HepG2 (cell line): ENCODE results near the gene GLRX2. TPM values are rescaled to one million over a fixed set of nuclear protein-coding genes. Genes with fewer than 3 reads are reported as not detected.

Experiments
- ARID2 ChIP-seq: sonication (generic); formaldehyde crosslinking; IDR thresholded peaks from 2 replicates; pipeline ENCODE4 v1.8.1; 2022; ENCODE audit warnings: mild to moderate bottlenecking, missing genetic modification reagents, borderline replicate concordance
- BHLHE40 ChIP-seq: IDR thresholded peaks from 2 replicates; pipeline ENCODE4 v1.6.1; 2011; ENCODE audit warnings: low read length, improper control_type of control experiment
- DRAP1 ChIP-seq: IDR thresholded peaks from 2 replicates; pipeline ENCODE4 v1.6.1; 2016; ENCODE audit warnings: missing genetic modification reagents, missing compliant biosample characterization
- HBP1 ChIP-seq: IDR thresholded peaks from 2 replicates; pipeline ENCODE4 v1.6.1; 2016; ENCODE audit warnings: low read depth, control low read depth
- KLF13 ChIP-seq: sonication (generic); formaldehyde crosslinking; IDR thresholded peaks from 2 replicates; pipeline ENCODE4 v1.4.0; 2020; ENCODE audit warnings: mild to moderate bottlenecking, missing genetic modification reagents
- MAZ ChIP-seq, 2 experiments: sonication (generic) in 1 of 2; formaldehyde crosslinking in 1 of 2; IDR thresholded peaks; 2 replicates each; pipeline versions ENCODE4 v1.5.0 to v1.6.1; 2012 to 2020; ENCODE audit warnings: low read depth in 2 of 2, mild to moderate bottlenecking in 2 of 2, borderline replicate concordance in 1 of 2, improper control_type of control experiment in 1 of 2, low read length in 1 of 2, missing genetic modification reagents in 1 of 2, moderate library complexity in 1 of 2
- PAX8 ChIP-seq: sonication (generic); formaldehyde crosslinking; IDR thresholded peaks from 2 replicates; pipeline ENCODE4 v1.8.0; 2022; ENCODE audit warnings: mild to moderate bottlenecking, missing genetic modification reagents, borderline replicate concordance
- RAD21 ChIP-seq: fragments of 450-650 bp; formaldehyde crosslinking; IDR thresholded peaks from 2 replicates; pipeline ENCODE4 v1.5.0; 2020; ENCODE audit warnings: mild to moderate bottlenecking
- SNAI1 ChIP-seq: sonication (generic); formaldehyde crosslinking; IDR thresholded peaks from 2 replicates; pipeline ENCODE4 v1.5.0; 2020; ENCODE audit warnings: mild to moderate bottlenecking, missing genetic modification reagents, borderline replicate concordance
- TBX2 ChIP-seq: sonication (generic); formaldehyde crosslinking; IDR thresholded peaks from 2 replicates; pipeline ENCODE4 v1.5.0; 2020; ENCODE audit warnings: missing genetic modification reagents, mild to moderate bottlenecking, borderline replicate concordance
- TCF12 ChIP-seq, 2 experiments: fragments of 450-650 bp in 1 of 2; sonication (generic) in 1 of 2; formaldehyde crosslinking in 1 of 2; IDR thresholded peaks; 2 replicates each; pipeline versions ENCODE4 v1.6.1 to v1.8.0; 2017 to 2022; ENCODE audit warnings: antibody characterized with exemption in 1 of 2, mild to moderate bottlenecking in 1 of 2, missing genetic modification reagents in 1 of 2, moderate library complexity in 1 of 2
- ZBTB39 ChIP-seq: sonication (generic); formaldehyde crosslinking; IDR thresholded peaks from 2 replicates; pipeline ENCODE4 v1.5.0; 2020; ENCODE audit warnings: missing genetic modification reagents
- ZFP82 ChIP-seq: sonication (generic); formaldehyde crosslinking; IDR thresholded peaks from 2 replicates; pipeline ENCODE4 v1.5.1; 2020; ENCODE audit warnings: mild to moderate bottlenecking, missing genetic modification reagents, borderline replicate concordance
- ZNF205 ChIP-seq: IDR thresholded peaks from 2 replicates; pipeline ENCODE4 v1.6.1; 2018; ENCODE audit warnings: missing biosample characterization, missing genetic modification reagents
- ZNF382 ChIP-seq: sonication (generic); formaldehyde crosslinking; IDR thresholded peaks from 2 replicates; pipeline ENCODE4 v1.5.0; 2020; ENCODE audit warnings: missing genetic modification reagents, mild to moderate bottlenecking, borderline replicate concordance
- ZNF484 ChIP-seq: sonication (generic); formaldehyde crosslinking; IDR thresholded peaks from 2 replicates; pipeline ENCODE4 v1.5.1; 2020; ENCODE audit warnings: mild to moderate bottlenecking, low read depth, missing genetic modification reagents, borderline replicate concordance
- ZNF598 ChIP-seq: sonication (generic); formaldehyde crosslinking; IDR thresholded peaks from 2 replicates; pipeline ENCODE4 v1.5.1; 2020; ENCODE audit warnings: mild to moderate bottlenecking, missing genetic modification reagents, borderline replicate concordance
- ZSCAN29 ChIP-seq: sonication (generic); formaldehyde crosslinking; conservative IDR thresholded peaks from 2 replicates; pipeline ENCODE4 v1.4.0; 2020; ENCODE audit warnings: mild to moderate bottlenecking, missing genetic modification reagents
- ZZZ3 ChIP-seq: sonication (generic); formaldehyde crosslinking; IDR thresholded peaks from 2 replicates; pipeline ENCODE4 v1.4.0; 2020; ENCODE audit warnings: missing genetic modification reagents, mild to moderate bottlenecking, borderline replicate concordance
- polyA plus RNA-seq, 8 experiments: library from polyadenylated mRNA; depleted of rRNA in 3 of 8; stranded (reverse) in 7 of 8; unstranded in 1 of 8; fragments of >200 nt; fragmentation: Illumina TruSeq in 4 of 8; extraction: Trizol in 4 of 8; gene quantifications; 2 replicates each; pipeline versions ENCODE4 v1.2.1 to v1.2.3, GENCODE V29; 2011 to 2016; ENCODE audit warnings: low read depth in 4 of 8, missing spikeins in 1 of 8, mixed read lengths in 1 of 8; ENCODE audit not compliant: insufficient read depth in 1 of 8
- total RNA-seq, 5 experiments: library from RNA; depleted of rRNA; stranded (reverse); fragments of >200 nt; fragmentation: Illumina TruSeq; extraction: Trizol; gene quantifications; 2 replicates each; pipeline ENCODE4 v1.2.3, GENCODE V29; 2016; ENCODE audit warnings: low read depth in 1 of 5
- TF ChIP-seq, protein P1 (sequence below): sonication (generic); formaldehyde crosslinking; IDR thresholded peaks from 2 replicates; pipeline ENCODE4 v1.8.1; 2023; ENCODE audit warnings: mild to moderate bottlenecking, missing genetic modification reagents, borderline replicate concordance
- TF ChIP-seq, protein P2 (sequence below): sonication (generic); formaldehyde crosslinking; IDR thresholded peaks from 2 replicates; pipeline ENCODE4 v1.4.0; 2020; ENCODE audit warnings: mild to moderate bottlenecking, missing genetic modification reagents

The GLRX2 gene
- total and polyA plus RNA-seq, 2 of the 13 experiments (the other 11 are each of a cell fraction or from before 2014, with no cell fraction given) = 11.9 to 39.0 TPM

- TF ChIP-seq DRAP1 (CRISPR knock-in tag) (peak; percentile 25; the same call in 1 of the 2 replicates), ARID2 (CRISPR knock-in tag) (no peak), PAX8 (0 out of 2 replicates have a peak, but pooled peaks have one; percentile 24), ZNF484 (CRISPR knock-in tag) (no peak), TCF12 (IDR thresholded peaks at IDR 0.05) (no peak), TCF12 (CRISPR knock-in tag; IDR thresholded peaks at IDR 0.05) (no peak), BHLHE40 (no peak), ZNF382 (CRISPR knock-in tag) (no peak), ZSCAN29 (CRISPR knock-in tag) (0 out of 2 replicates have a peak, but pooled peaks have one; percentile 15), ZNF598 (CRISPR knock-in tag) (no peak), KLF13 (CRISPR knock-in tag) (no peak), ZNF205 (CRISPR knock-in tag) (no peak), RAD21 (0 out of 2 replicates have a peak, but pooled peaks have one; percentile 30), ZBTB39 (CRISPR knock-in tag) (peak; percentile 67), ZZZ3 (no peak), HBP1 (CRISPR knock-in tag) (0 out of 2 replicates have a peak, but pooled peaks have one; percentile 26), ZFP82 (CRISPR knock-in tag) (no peak), SNAI1 (CRISPR knock-in tag) (peak; percentile 12; the same call in 1 of the 2 replicates), MAZ (IDR thresholded peaks at IDR 0.05; ENCODE audit: borderline replicate concordance, low read depth, low read length) (no peak), MAZ (CRISPR knock-in tag; IDR thresholded peaks at IDR 0.05; ENCODE audit: low read depth) (no peak), TBX2 (no peak)
- TF ChIP-seq, protein P1, sequence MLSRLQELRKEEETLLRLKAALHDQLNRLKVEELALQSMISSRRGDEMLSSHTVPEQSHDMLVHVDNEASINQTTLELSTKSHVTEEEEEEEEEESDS (CRISPR knock-in tag) = no peak
- TF ChIP-seq, protein P2, sequence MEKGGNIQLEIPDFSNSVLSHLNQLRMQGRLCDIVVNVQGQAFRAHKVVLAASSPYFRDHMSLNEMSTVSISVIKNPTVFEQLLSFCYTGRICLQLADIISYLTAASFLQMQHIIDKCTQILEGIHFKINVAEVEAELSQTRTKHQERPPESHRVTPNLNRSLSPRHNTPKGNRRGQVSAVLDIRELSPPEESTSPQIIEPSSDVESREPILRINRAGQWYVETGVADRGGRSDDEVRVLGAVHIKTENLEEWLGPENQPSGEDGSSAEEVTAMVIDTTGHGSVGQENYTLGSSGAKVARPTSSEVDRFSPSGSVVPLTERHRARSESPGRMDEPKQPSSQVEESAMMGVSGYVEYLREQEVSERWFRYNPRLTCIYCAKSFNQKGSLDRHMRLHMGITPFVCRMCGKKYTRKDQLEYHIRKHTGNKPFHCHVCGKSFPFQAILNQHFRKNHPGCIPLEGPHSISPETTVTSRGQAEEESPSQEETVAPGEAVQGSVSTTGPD = 0 out of 2 replicates have a peak, but pooled peaks have one; percentile 65
These were observed 46.5 kb downstream of the GLRX2 start (continued) for GRCh38 chr1:193058529-193059281.
